K562 (cell line): ENCODE results near the gene PGS1. TPM values are rescaled to one million over a fixed set of nuclear protein-coding genes. Genes with fewer than 3 reads are reported as not detected.

ENCODE experiments used
- ATAC-seq: fragments of 200-7000 bp; cut with Tn5 transposase; 3 replicates; pipeline ENCODE4 v1.9.1; 2020; ENCODE audit warnings: moderate library complexity
- BruUV-seq: library from RNA; stranded (reverse); fragments of 400-500 nt; replicated peaks from 2 replicates; lab custom pipeline; 2021; lab: Mats Ljungman, UMichigan
- CTCF ChIA-PET: fragments of 300-600 bp; formaldehyde crosslinking; extraction: SDS; loops from one replicate; lab custom pipeline; 2021; ENCODE audit warnings: low intra/inter-chr PET ratio; lab: Yijun Ruan, JAX
- POLR2A ChIA-PET: fragments of 300-600, 350-650 bp; sonication (Branson Sonifier 250); formaldehyde crosslinking; extraction: SDS; loops from one replicate; lab custom pipeline; 2021; ENCODE audit warnings: antibody characterized with exemption, inconsistent platforms; lab: Yijun Ruan, JAX
- DNase-seq, 4 experiments: peaks; one replicate each; pipeline versions ENCODE4 v3.0.0 to v3.0.0-alpha.2; 2011 to 2018; ENCODE audit warnings: low spot score in 3 of 4, mixed read lengths in 3 of 4; ENCODE audit errors: extremely low read depth in 1 of 4
- FAIRE-seq: peaks from 2 replicates; lab custom pipeline; 2011; peaks lifted over from hg19 to GRCh38; lab: Jason Lieb, UNC
- H2AFZ ChIP-seq: 2 replicates; pipeline ENCODE4 v1.6.0; 2011; ENCODE audit warnings: low read depth, low read length, control low read depth, inconsistent platforms
- H3K27ac ChIP-seq: fragments of 200-600 bp; 3 replicates; pipeline ENCODE4 v1.8.0; 2011; ENCODE audit warnings: low read depth, mild to moderate bottlenecking, control low read depth, inconsistent platforms, low read length, moderate library complexity, mixed read lengths; ENCODE audit errors: extremely low read depth
- H3K27me3 ChIP-seq, 2 experiments: fragments of 300-600 bp in 1 of 2; 2 replicates in 1 of 2; 3 replicates in 1 of 2; pipeline versions ENCODE4 v1.6.0 to v1.8.0; 2011; ENCODE audit warnings: inconsistent platforms in 2 of 2, low read length in 2 of 2, mild to moderate bottlenecking in 1 of 2, mixed read lengths in 1 of 2, moderate library complexity in 1 of 2; ENCODE audit not compliant: control insufficient read depth in 2 of 2, insufficient read depth in 2 of 2
- H3K36me3 ChIP-seq: fragments of 300-600 bp; 3 replicates; pipeline ENCODE4 v1.8.0; 2011; ENCODE audit warnings: mild to moderate bottlenecking, low read length, inconsistent platforms; ENCODE audit not compliant: control insufficient read depth, insufficient read depth
- H3K4me1 ChIP-seq, 2 experiments: fragments of 200-600 bp in 1 of 2; replicated peaks in 1 of 2; 2 replicates in 1 of 2; 3 replicates in 1 of 2; pipeline versions ENCODE4 v1.5.1 to v1.8.0; 2011; ENCODE audit warnings: inconsistent platforms in 2 of 2, low read length in 2 of 2, mild to moderate bottlenecking in 1 of 2, mixed read lengths in 1 of 2, moderate library complexity in 1 of 2; ENCODE audit not compliant: control insufficient read depth in 2 of 2, insufficient read depth in 2 of 2
- H3K4me2 ChIP-seq: 2 replicates; pipeline ENCODE4 v1.6.1; 2011; ENCODE audit warnings: low read length, control low read depth, inconsistent platforms, mixed read lengths; ENCODE audit not compliant: insufficient read depth
- H3K4me3 ChIP-seq: fragments of 200-600 bp; sonication (generic), shearing (Covaris generic); 2 replicates; pipeline ENCODE4 v1.5.1; 2016; ENCODE audit warnings: control low read depth, inconsistent platforms
- H3K79me2 ChIP-seq: fragments of 200-600 bp; 3 replicates; pipeline ENCODE4 v1.8.0; 2011; ENCODE audit warnings: low read length, inconsistent platforms; ENCODE audit not compliant: control insufficient read depth, insufficient read depth
- H3K9ac ChIP-seq, 2 experiments: 2 replicates each; pipeline versions ENCODE4 v1.6.0 to v1.6.1; 2011; ENCODE audit warnings: low read depth in 2 of 2, low read length in 2 of 2, control low read depth in 1 of 2, inconsistent platforms in 1 of 2, mild to moderate bottlenecking in 1 of 2, mixed read lengths in 1 of 2; ENCODE audit not compliant: insufficient read depth in 1 of 2
- H3K9me1 ChIP-seq: one replicate; pipeline ENCODE4 v1.6.0; 2011; ENCODE audit warnings: inconsistent platforms, mild to moderate bottlenecking, low read length, moderate library complexity; ENCODE audit not compliant: control insufficient read depth, insufficient read depth
- H3K9me3 ChIP-seq: replicated peaks from 2 replicates; pipeline ENCODE4 v1.5.1; 2011; ENCODE audit warnings: low read depth, low read length, inconsistent platforms; ENCODE audit not compliant: control insufficient read depth, insufficient read depth
- H4K20me1 ChIP-seq: replicated peaks from 2 replicates; pipeline ENCODE4 v1.6.1; 2011; ENCODE audit warnings: low read length, inconsistent platforms, mixed read lengths; ENCODE audit not compliant: control insufficient read depth, insufficient read depth
- CTCF ChIP-seq, 3 experiments: IDR thresholded peaks in 2 of 3; conservative IDR thresholded peaks in 1 of 3; 2 replicates each; pipeline ENCODE4 v1.5.1; 2011 to 2012; ENCODE audit warnings: low read length in 3 of 3, mild to moderate bottlenecking in 3 of 3, control low read depth in 2 of 3, improper control_type of control experiment in 1 of 3, inconsistent platforms in 1 of 3, low read depth in 1 of 3, mixed read lengths in 1 of 3, moderate library complexity in 1 of 3; ENCODE audit not compliant: insufficient read depth in 2 of 3
- HDAC2 ChIP-seq: fragments of 450-650 bp; IDR thresholded peaks from 2 replicates; pipeline ENCODE4 v1.6.1; 2016; ENCODE audit warnings: mild to moderate bottlenecking
- HMG20A ChIP-seq: fragments of 450-650 bp; formaldehyde crosslinking; conservative IDR thresholded peaks from 2 replicates; pipeline ENCODE4 v1.4.0; 2020; ENCODE audit warnings: mild to moderate bottlenecking, mixed read lengths
- LEF1 ChIP-seq: fragments of 450-650 bp; IDR thresholded peaks from 2 replicates; pipeline ENCODE4 v1.6.1; 2016; ENCODE audit warnings: mild to moderate bottlenecking
- NCOA2 ChIP-seq, 2 experiments: fragments of 450-650 bp; IDR thresholded peaks; 2 replicates each; pipeline ENCODE4 v1.6.1; 2018; ENCODE audit warnings: mild to moderate bottlenecking in 2 of 2, moderate library complexity in 1 of 2; ENCODE audit not compliant: partially characterized antibody in 2 of 2
- ZNF408 ChIP-seq: fragments of 250-450 bp; sonication (Bioruptor Pico); IDR thresholded peaks from 2 replicates; pipeline ENCODE4 v1.4.0; 2020; ENCODE audit warnings: low read depth, mild to moderate bottlenecking, moderate library complexity
- WGBS: fragments of 100-300 bp; shearing (Covaris generic); methylation state at CpG from one replicate; pipeline ENCODE4 v1.1.6; 2016; ENCODE audit warnings: low coverage, mixed read lengths; ENCODE audit not compliant: insufficient coverage; ENCODE audit errors: missing lambda C conversion rate; 5-methylcytosine and 5-hydroxymethylcytosine counted together
- in situ Hi-C: fragments of 300-500 bp; cut with MboI; formaldehyde crosslinking; loops from 4 replicates; pipeline ENCODE4 v1.15.0; 2018; ENCODE audit warnings: inconsistent platforms, mixed read lengths
- intact Hi-C: fragments of 100-400 bp; cut with micrococcal nuclease; formaldehyde crosslinking; loops from 2 replicates; pipeline ENCODE4 v1.14.2; 2022
- polyA plus RNA-seq, 8 experiments: library from polyadenylated mRNA; depleted of rRNA in 4 of 8; stranded (reverse) in 5 of 8; unstranded in 3 of 8; fragments of >200 nt; fragmentation: Nextera tagmentation in 2 of 8; fragmentation: Illumina TruSeq in 1 of 8; extraction: Ambion mirVana in 2 of 8; extraction: Trizol in 1 of 8; gene quantifications; 2 replicates each; pipeline versions ENCODE4 v1.2.1 to v1.2.3, GENCODE V29; 2011 to 2014; ENCODE audit warnings: inconsistent platforms in 1 of 8, missing spikeins in 1 of 8
- total RNA-seq, 7 experiments: library from RNA; depleted of rRNA in 6 of 7; stranded (reverse); fragments of >200 nt in 6 of 7; fragmentation: Illumina TruSeq in 2 of 7; extraction: Trizol in 2 of 7; gene quantifications; 2 replicates each; pipeline versions ENCODE4 v1.2.1 to v1.2.3, GENCODE V29; 2011 to 2021; ENCODE audit warnings: low replicate concordance in 1 of 7

Gene PGS1
- total and polyA plus RNA-seq, 9 of the 15 experiments (the other 6 are each of a cell fraction or from before 2014, with no cell fraction given) = 1.3 to 39.4 (median 22.3) TPM

- WGBS = 100% methylated on average over 4 of the region's 4 CpGs
- no TSS peak for BruUV-seq
- TF ChIP-seq CTCF (IDR thresholded peaks at IDR 0.05 in 2 of 3, conservative IDR thresholded peaks at IDR 0.05 in 1 of 3; ENCODE audit: insufficient read depth in 2 of 3, low read depth in 1 of 3, low read length in 3 of 3) = no peak
- TF ChIP-seq LEF1 = no peak
- TF ChIP-seq ZNF408 = no peak
- no peak for TF ChIP-seq NCOA2 (IDR thresholded peaks at IDR 0.05; ENCODE audit: partially characterized antibody in 2 of 2)
- TF ChIP-seq HMG20A (CRISPR knock-in tag) = no peak
- no peak for TF ChIP-seq HDAC2
- DNase-seq (no peak), ATAC-seq (no peak), FAIRE-seq (no peak)
- intact Hi-C loops = no loop called here
- Histone ChIP-seq H3K79me2 (peaks cover 43% of the 10 kb centered on the region), H3K9me1 (no peaks in the 10 kb centered on the region), H3K9me3 (no peaks in the 10 kb centered on the region), H2AFZ (no peak overlapping the region), H3K4me1 (peaks cover 0 to 4% of the 10 kb centered on the region in 2 experiments; a peak in 1 of 5 replicates), H3K27ac (no peak overlapping the region), H3K27me3 (no peaks in the 10 kb centered on the region), H3K4me2 (no peak overlapping the region), H4K20me1 (peaks cover 10% of the 10 kb centered on the region), H3K9ac (no peak overlapping the region), H3K4me3 (no peak overlapping the region), H3K36me3 (peaks cover 67% of the 10 kb centered on the region; the same call in 2 of the 3 replicates)
- ChIA-PET CTCF (no interaction called here), POLR2A (no interaction called here)
- in situ Hi-C loops = no loop called here
These were observed 15.1 kb downstream of the PGS1 start for GRCh38 chr17:78393575-78393974.
